Measurements from ENCODE around the gene PPP2R5C. TPM values are rescaled to one million over a fixed set of nuclear protein-coding genes. Genes with fewer than 3 reads are reported as not detected.
A peak's percentile ranks its signal among the peaks of the same experiment; 100 is the strongest.

PPP2R5C gene
- total and polyA plus RNA-seq, 8 donors, result 41.6 to 76.1 (median 55.9) TPM

- DNase-seq (no peak), ATAC-seq (no peak), FAIRE-seq (no peak)
- TF ChIP-seq CTCF (IDR thresholded peaks at IDR 0.05), result no peak
- 79% methylated on average over 5 of the region's 5 CpGs for WGBS, 2 donors
- Histone ChIP-seq H3K4me3 (no peak overlapping the region), H3K4me1 (peaks cover 11 to 16% (median 13%) of the 10 kb centered on the region in 3 donors), H3K36me3 (no peaks in the 10 kb centered on the region), H3K27ac (no peak overlapping the region), H3K27me3 (no peaks in the 10 kb centered on the region), H3K9me3 (no peaks in the 10 kb centered on the region)
- intact Hi-C loops (cut with DNase I), result no loop called here
Observed at GRCh38 chr14:101840649-101841369, 79.3 kb downstream of the PPP2R5C start.

DNA sequence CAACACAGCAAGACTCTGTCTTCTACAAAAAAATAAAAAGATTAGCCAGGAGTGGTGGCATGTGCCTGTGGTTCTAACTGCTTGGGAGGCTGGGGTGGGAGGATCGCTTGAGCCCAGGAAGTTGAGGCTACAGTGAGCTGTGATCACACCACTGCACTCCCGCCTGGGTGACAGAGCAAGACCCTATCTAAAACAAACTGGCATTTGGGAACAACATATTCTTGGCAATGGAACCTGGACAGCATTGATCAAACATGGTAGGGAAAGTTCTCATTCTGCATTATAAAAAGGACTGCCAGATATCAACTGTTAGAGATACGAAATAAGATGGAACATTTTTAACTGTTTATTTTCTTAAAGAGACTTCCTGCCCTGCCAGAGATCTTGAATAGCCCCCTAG lies 81.5 kb downstream of the PPP2R5C start:
- no peaks in the 10 kb centered on the region for H3K36me3 ChIP-seq
- intact Hi-C loops (cut with DNase I), result no loop called here
- FAIRE-seq, result no peak
- no peak for DNase-seq
- H3K4me1 ChIP-seq, result peaks cover 3 to 14% (median 5%) of the 10 kb centered on the region in 3 donors
- peak overlapping the region in 1 of 4 donors; percentile 7 for H3K27ac ChIP-seq
- TF ChIP-seq CTCF (IDR thresholded peaks at IDR 0.05), result no peak
- H3K9me3 ChIP-seq, result no peaks in the 10 kb centered on the region
- WGBS, 2 donors, result 26 to 39% methylated on average over 3 of the region's 3 CpGs
- H3K4me3 ChIP-seq, result no peak overlapping the region
- ATAC-seq, result peak; percentile 24 to 76 (median 62)
- H3K27me3 ChIP-seq, result no peaks in the 10 kb centered on the region

- no peaks in the 10 kb centered on the region for H3K9me3 ChIP-seq
- FAIRE-seq, result no peak
- H3K27me3 ChIP-seq, result no peaks in the 10 kb centered on the region
- ATAC-seq, result peak in 3 of 4 donors; percentile 20 to 44 (median 42)
- H3K36me3 ChIP-seq, result no peaks in the 10 kb centered on the region
- TF ChIP-seq CTCF (IDR thresholded peaks at IDR 0.05), result no peak
- 82 to 89% methylated on average over 7 of the region's 7 CpGs for WGBS, 2 donors
- H3K27ac ChIP-seq, result no peak overlapping the region
- no peak for DNase-seq
- intact Hi-C loops (cut with DNase I), result no loop called here
- no peak overlapping the region for H3K4me3 ChIP-seq
- peaks cover 3 to 14% (median 5%) of the 10 kb centered on the region in 3 donors for H3K4me1 ChIP-seq
Observed at GRCh38 chr14:101843665-101844064, 82.2 kb downstream of the PPP2R5C start.

DNA sequence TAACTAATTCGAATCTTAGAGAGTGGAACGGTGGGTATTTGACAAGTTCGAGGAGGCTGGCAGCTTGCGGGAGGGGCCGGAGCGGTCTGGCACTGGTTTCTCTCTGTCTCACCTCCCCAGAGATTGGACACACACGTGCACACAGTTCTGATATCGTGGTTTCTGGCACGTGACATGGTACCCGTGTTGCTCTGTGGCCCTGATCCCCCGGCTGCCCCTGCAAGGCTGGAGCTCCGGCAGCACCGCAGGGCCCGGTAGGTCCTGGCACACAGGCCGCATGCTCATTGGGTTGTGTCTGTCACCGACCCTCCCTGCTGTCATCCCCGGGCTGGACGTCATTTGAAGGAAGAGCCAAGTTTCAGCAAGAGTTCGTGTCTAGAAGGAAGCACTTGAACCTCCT lies 82.7 kb downstream of the PPP2R5C start:
- Histone ChIP-seq H3K9me3 (no peaks in the 10 kb centered on the region), H3K36me3 (no peaks in the 10 kb centered on the region), H3K27ac (no peak overlapping the region), H3K27me3 (no peaks in the 10 kb centered on the region), H3K4me1 (peaks cover 3 to 14% (median 5%) of the 10 kb centered on the region in 3 donors), H3K4me3 (no peak overlapping the region)
- FAIRE-seq (no peak), DNase-seq (no peak), ATAC-seq (peak in 2 of 4 donors; percentile 17 to 57)
- no peak for TF ChIP-seq CTCF (IDR thresholded peaks at IDR 0.05)
- intact Hi-C loops (cut with DNase I), result no loop called here
- WGBS, 2 donors, result 61 to 68% methylated on average over 19 of the region's 19 CpGs

GRCh38 chr14:101844751-101845150 lies 83.2 kb downstream of the PPP2R5C start:
- FAIRE-seq, result no peak
- Histone ChIP-seq H3K27ac (no peak overlapping the region), H3K4me3 (no peak overlapping the region), H3K9me3 (no peaks in the 10 kb centered on the region), H3K36me3 (no peaks in the 10 kb centered on the region), H3K27me3 (no peaks in the 10 kb centered on the region), H3K4me1 (peaks cover 3 to 14% (median 5%) of the 10 kb centered on the region in 3 donors)
- DNase-seq, result no peak
- intact Hi-C loops (cut with DNase I), result no loop called here
- 71 to 77% methylated on average over 3 of the region's 3 CpGs for WGBS, 2 donors
- no peak for ATAC-seq
- no peak for TF ChIP-seq CTCF (IDR thresholded peaks at IDR 0.05)

Data from pancreas (tissue), 10 donors.